Left ventricle myocardium inferior (tissue), 1 donor: ENCODE data around the gene MMP27. TPM values are rescaled to one million over a fixed set of nuclear protein-coding genes. Genes with fewer than 3 reads are reported as not detected.

Experiments used
- DNase-seq: peaks from one replicate; pipeline ENCODE4 v3.0.0-alpha.2; 2020
- H3K27ac ChIP-seq: fragments of 200-600 bp; replicated peaks from 2 replicates; pipeline ENCODE4 v1.8.0; 2021
- H3K27me3 ChIP-seq: fragments of 200-600 bp; 2 replicates; pipeline ENCODE4 v1.8.0; 2021; ENCODE audit warnings: low read depth
- H3K36me3 ChIP-seq: fragments of 200-600 bp; 2 replicates; pipeline ENCODE4 v1.8.0; 2021
- H3K4me1 ChIP-seq: fragments of 200-600 bp; 2 replicates; pipeline ENCODE4 v1.8.0; 2021
- H3K4me3 ChIP-seq: fragments of 200-600 bp; 2 replicates; pipeline ENCODE4 v1.8.0; 2021; ENCODE audit warnings: mild to moderate bottlenecking, moderate library complexity
- H3K9me3 ChIP-seq: fragments of 200-600 bp; replicated peaks from 2 replicates; pipeline ENCODE4 v1.8.0; 2021
- CTCF ChIP-seq: fragments of 200-600 bp; IDR thresholded peaks from 2 replicates; pipeline ENCODE4 v1.8.0; 2021; ENCODE audit warnings: antibody characterized with exemption, mild to moderate bottlenecking, borderline replicate concordance
- intact Hi-C: fragments of 100-400 bp; cut with micrococcal nuclease; formaldehyde crosslinking; loops from one replicate; pipeline ENCODE4 v1.11.0; 2022
- total RNA-seq: library from RNA; stranded (reverse); fragmentation: NEBNext Ultra II Directional; extraction: Animal tissue kit (Norgen Biotek cat#: 25700); gene quantifications from one replicate; pipeline ENCODE4 v1.2.1, GENCODE V29; 2021
- donor health status: DM: no; HTN: yes; CAD: no; lungs with severe emphysema.

MMP27 gene
- total RNA-seq, 1 donor from 2014 or later, result not detected

- Histone ChIP-seq H3K27ac (no peak overlapping the region), H3K9me3 (no peaks in the 10 kb centered on the region), H3K27me3 (no peaks in the 10 kb centered on the region), H3K4me3 (no peak overlapping the region), H3K36me3 (no peaks in the 10 kb centered on the region), H3K4me1 (no peaks in the 10 kb centered on the region)
- TF ChIP-seq CTCF, result no peak
- no peak for DNase-seq
- intact Hi-C loops, result no loop called here
Observed at GRCh38 chr11:102643941-102644340, 61.6 kb downstream of the MMP27 start.

Other genes starting within 250 kb of the MMP27 start
- gene MMP7, start 175.0 kb downstream of the MMP27 start, total RNA-seq, result not detected
- gene MMP20, start 80.4 kb downstream of the MMP27 start, total RNA-seq, result not detected
- not detected for gene MMP8, start 19.2 kb upstream of the MMP27 start, total RNA-seq
- not detected for gene MMP10, start 74.9 kb upstream of the MMP27 start, total RNA-seq
- not detected for gene MMP1, start 92.4 kb upstream of the MMP27 start, total RNA-seq
- gene MMP3, start 137.8 kb upstream of the MMP27 start, total RNA-seq, result not detected
- gene MMP12, start 169.2 kb upstream of the MMP27 start, total RNA-seq, result not detected
- gene MMP13, start 250.0 kb upstream of the MMP27 start, total RNA-seq, result not detected